ENCODE results near the gene BCAS1. TPM values are rescaled to one million over a fixed set of nuclear protein-coding genes. Genes with fewer than 3 reads are reported as not detected.

BCAS1 gene
- polyA plus RNA-seq, 3 donors from 2014 or later = 0.56 to 0.57 TPM; not detected in 1

GRCh38 chr20:54094268-54094580, 23.8 kb upstream of the BCAS1 start:
- Mint-ChIP-seq H3K4me3 (no peak overlapping the region), H3K27me3 (ENCODE audit: low read depth in 3 of 3) (peaks cover 0 to 10% (median 0%) of the 10 kb centered on the region in 3 donors), H3K4me1 (peaks cover 4 to 7% of the 10 kb centered on the region in 2 donors), H3K27ac (no peak overlapping the region), H3K9me3 (no peaks in the 10 kb centered on the region), H3K36me3 (peaks cover 0 to 4% (median 0%) of the 10 kb centered on the region in 3 donors)
- DNase-seq = no peak

- DNase-seq = no peak
- H3K9me3 Mint-ChIP-seq = no peaks in the 10 kb centered on the region
- H3K27me3 Mint-ChIP-seq (ENCODE audit: low read depth in 3 of 3) = peaks cover 0 to 7% (median 0%) of the 10 kb centered on the region in 3 donors
- no peak overlapping the region for H3K27ac Mint-ChIP-seq
- peaks cover 4 to 7% of the 10 kb centered on the region in 2 donors for H3K4me1 Mint-ChIP-seq
- H3K4me3 Mint-ChIP-seq = no peak overlapping the region
- H3K36me3 Mint-ChIP-seq = peaks cover 0 to 4% (median 0%) of the 10 kb centered on the region in 3 donors
Observed at GRCh38 chr20:54093423-54094267, 23.3 kb upstream of the BCAS1 start.

DNA sequence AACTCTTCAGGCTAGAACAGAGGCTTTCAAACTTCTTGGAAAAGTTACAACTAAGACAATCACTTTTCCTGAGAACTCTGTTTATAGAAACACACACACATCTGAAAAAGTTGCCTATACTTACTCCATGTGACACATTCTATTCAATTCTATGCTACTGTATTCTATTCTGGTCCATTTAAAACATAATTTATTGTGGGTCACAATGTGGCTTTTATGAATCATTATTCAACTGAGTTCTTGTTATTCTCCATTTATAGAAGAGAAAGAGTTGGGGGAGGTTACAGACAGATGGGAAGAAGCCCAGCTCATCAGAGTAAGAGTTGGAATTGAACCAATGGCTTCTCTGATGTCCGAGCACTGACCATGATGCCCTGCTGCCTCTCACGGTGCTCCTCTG, 21.6 kb upstream of the BCAS1 start:
- H3K36me3 Mint-ChIP-seq = peaks cover 0 to 4% (median 0%) of the 10 kb centered on the region in 3 donors

GRCh38 chr20:54091120-54091480, 20.7 kb upstream of the BCAS1 start:
- H3K36me3 Mint-ChIP-seq = peaks cover 0 to 4% (median 0%) of the 10 kb centered on the region in 3 donors
- H3K4me1 Mint-ChIP-seq = no peaks in the 10 kb centered on the region
- peaks cover 0 to 2% (median 0%) of the 10 kb centered on the region in 3 donors for H3K27me3 Mint-ChIP-seq (ENCODE audit: low read depth in 3 of 3)
- no peaks in the 10 kb centered on the region for H3K9me3 Mint-ChIP-seq
- DNase-seq = no peak
- no peak overlapping the region for H3K4me3 Mint-ChIP-seq
- no peak overlapping the region for H3K27ac Mint-ChIP-seq

More for the DNA sequence above, 21.6 kb upstream of the BCAS1 start:
- DNase-seq = no peak
- peaks cover 0 to 2% (median 0%) of the 10 kb centered on the region in 3 donors for H3K27me3 Mint-ChIP-seq (ENCODE audit: low read depth in 3 of 3)
- no peaks in the 10 kb centered on the region for H3K9me3 Mint-ChIP-seq
- H3K27ac Mint-ChIP-seq = no peak overlapping the region
- no peak overlapping the region for H3K4me3 Mint-ChIP-seq
- H3K4me1 Mint-ChIP-seq = peaks cover 4 to 7% of the 10 kb centered on the region in 2 donors

DNA sequence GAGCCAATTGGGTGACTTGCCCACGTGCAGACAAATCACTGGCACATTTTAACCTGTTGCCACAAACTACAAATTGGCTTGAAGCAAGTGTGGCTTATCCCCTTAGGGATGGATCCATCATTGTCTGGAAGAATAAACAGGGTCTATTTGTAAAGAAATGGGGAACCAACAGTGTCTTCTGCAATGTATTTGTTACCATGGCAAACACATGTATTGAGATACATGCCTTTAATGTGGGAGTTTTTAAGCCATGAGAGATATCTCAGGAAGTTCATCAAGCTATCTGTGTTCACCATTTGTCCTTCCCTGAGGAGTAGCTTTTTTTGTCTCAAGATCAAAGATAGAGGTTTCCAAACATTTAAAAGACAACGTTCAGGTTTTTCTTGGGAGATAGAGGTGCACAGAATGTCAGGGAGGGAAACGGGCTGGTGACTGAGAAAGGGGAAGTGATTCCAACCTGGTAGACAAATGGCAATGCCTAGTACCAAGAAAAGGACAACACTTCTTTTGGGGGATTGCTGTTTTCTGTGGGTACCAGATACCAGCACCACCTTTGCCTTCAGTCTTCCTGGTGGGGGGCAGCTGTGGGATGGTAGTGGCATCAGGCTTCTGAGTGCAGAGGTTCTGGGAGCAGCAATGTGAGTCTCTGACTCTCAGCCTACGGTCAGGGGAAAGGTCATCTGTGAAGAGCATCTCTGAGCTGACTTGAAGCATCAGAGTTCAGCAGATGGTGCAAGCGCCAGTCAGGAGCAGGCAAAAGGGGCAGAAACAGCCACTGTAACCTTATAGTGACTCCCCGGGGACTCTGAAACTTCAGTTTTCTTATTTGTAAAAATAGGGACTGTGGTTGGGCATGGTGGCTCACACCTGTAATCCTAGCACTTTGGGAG, 20.1 kb upstream of the BCAS1 start:
- H3K27ac Mint-ChIP-seq = no peak overlapping the region
- DNase-seq = no peak
- no peak overlapping the region for H3K4me3 Mint-ChIP-seq
- peaks cover 0 to 2% (median 0%) of the 10 kb centered on the region in 3 donors for H3K27me3 Mint-ChIP-seq (ENCODE audit: low read depth in 3 of 3)
- H3K4me1 Mint-ChIP-seq = no peaks in the 10 kb centered on the region
- H3K9me3 Mint-ChIP-seq = no peaks in the 10 kb centered on the region
- peaks cover 0 to 4% (median 0%) of the 10 kb centered on the region in 3 donors for H3K36me3 Mint-ChIP-seq

DNA sequence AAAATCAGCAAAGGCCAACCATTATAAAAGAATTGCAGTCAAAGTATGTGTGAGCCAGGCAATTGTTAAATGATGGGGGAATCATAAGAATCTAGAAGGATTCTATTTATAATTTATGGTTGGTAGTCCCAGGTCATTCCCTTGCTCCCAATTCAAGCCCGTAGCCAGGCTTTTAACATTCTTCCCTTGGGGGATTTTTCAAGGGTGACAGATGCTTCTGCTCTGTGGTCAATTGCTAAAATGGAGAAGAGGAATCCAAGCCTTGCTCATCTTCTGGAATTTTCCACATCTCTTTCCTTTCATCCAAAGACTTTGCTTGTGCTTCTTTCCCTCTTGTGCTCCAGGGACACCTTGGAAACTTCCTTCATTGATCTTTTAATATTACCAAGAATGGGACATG, 18.0 kb upstream of the BCAS1 start:
- peaks cover 0 to 10% (median 0%) of the 10 kb centered on the region in 3 donors for H3K36me3 Mint-ChIP-seq
- no peak overlapping the region for H3K27ac Mint-ChIP-seq
- no peak for DNase-seq
- H3K4me1 Mint-ChIP-seq = no peaks in the 10 kb centered on the region
- H3K9me3 Mint-ChIP-seq = peaks cover 0 to 1% (median 0%) of the 10 kb centered on the region in 6 donors
- H3K27me3 Mint-ChIP-seq (ENCODE audit: low read depth in 3 of 3) = peaks cover 0 to 4% (median 0%) of the 10 kb centered on the region in 3 donors
- no peak overlapping the region for H3K4me3 Mint-ChIP-seq

DNA sequence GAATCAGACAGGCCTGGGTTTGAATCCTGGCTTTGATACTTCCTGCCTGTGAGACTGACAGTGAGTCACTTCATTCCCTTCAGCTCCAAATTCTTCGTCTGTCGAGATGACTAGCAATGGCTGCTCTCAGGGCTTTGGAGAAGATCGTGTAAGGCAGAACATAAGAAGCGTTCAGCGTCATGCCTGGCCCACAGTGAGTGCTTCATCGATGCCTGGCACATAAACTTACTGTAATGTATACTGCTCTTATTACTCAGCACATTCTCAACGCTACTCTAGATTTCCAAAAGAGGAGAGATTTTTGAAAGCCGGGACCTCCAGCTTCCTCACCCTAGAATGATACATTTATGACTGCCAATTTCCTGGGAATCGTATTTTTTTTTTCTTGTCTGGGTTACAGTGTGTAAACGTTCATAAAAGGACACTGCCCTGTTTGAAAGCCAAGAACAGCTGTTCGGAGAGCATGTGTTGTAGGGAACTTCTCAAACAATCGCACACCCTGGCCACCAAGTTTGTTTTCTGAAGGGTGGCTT, 16.2 kb upstream of the BCAS1 start:
- no peak for DNase-seq
- Mint-ChIP-seq H3K4me1 (peaks cover 2 to 11% of the 10 kb centered on the region in 2 donors), H3K36me3 (peaks cover 0 to 8% (median 0%) of the 10 kb centered on the region in 3 donors), H3K9me3 (peaks cover 0 to 1% (median 0%) of the 10 kb centered on the region in 6 donors), H3K4me3 (no peak overlapping the region), H3K27ac (no peak overlapping the region), H3K27me3 (ENCODE audit: low read depth in 3 of 3) (peaks cover 0 to 2% (median 0%) of the 10 kb centered on the region in 3 donors)

DNA sequence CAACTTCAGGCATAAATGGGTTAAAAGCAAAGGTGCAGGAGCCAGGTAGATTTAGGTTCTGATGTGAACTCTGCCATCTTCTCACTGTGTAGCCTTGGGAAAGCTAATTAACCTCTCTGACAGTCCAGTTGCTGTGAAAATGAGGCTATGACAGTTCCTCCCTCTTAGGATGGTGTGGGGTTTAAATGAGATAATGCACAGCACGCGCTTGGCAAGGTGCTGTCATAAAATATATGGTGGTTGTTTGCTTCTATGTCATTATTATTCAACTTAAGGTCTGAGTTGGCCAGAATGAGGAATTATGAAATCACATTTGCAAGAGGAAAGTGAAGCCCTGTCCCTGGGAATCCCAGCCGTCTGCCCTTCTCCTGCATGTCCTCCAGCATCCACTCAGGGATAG, 15.5 kb upstream of the BCAS1 start:
- H3K27ac Mint-ChIP-seq = no peak overlapping the region
- H3K4me3 Mint-ChIP-seq = no peak overlapping the region
- H3K27me3 Mint-ChIP-seq (ENCODE audit: low read depth in 3 of 3) = peaks cover 0 to 2% (median 0%) of the 10 kb centered on the region in 3 donors

DNA sequence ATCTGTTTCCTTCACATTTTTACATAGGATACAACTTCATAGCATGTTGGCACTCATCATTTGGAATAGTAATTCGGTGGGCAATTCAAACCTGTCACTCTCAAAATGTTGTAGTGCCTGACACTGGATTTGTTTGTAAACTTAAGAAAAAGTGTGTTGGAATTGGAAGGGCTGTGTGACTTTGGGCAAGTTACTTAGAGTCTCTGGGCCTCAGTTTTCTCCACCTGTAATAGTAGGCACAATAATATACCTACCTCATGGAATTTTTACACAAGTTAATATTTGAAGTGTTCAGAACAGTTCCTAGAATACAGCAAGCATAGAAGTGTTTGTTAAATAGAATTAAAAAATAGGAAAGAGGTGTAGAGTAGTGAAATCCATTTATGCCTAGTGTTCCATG, 15.0 kb upstream of the BCAS1 start:
- no peak for DNase-seq
- Mint-ChIP-seq H3K9me3 (peaks cover 0 to 1% (median 0%) of the 10 kb centered on the region in 6 donors), H3K27ac (no peak overlapping the region), H3K4me1 (peaks cover 10 to 19% of the 10 kb centered on the region in 2 donors), H3K27me3 (ENCODE audit: low read depth in 3 of 3) (peaks cover 0 to 2% (median 0%) of the 10 kb centered on the region in 3 donors), H3K36me3 (peaks cover 0 to 10% (median 0%) of the 10 kb centered on the region in 3 donors), H3K4me3 (no peak overlapping the region)

More for the DNA sequence above, 15.5 kb upstream of the BCAS1 start:
- H3K9me3 Mint-ChIP-seq = peaks cover 0 to 1% (median 0%) of the 10 kb centered on the region in 6 donors
- no peak for DNase-seq
- peaks cover 5 to 14% of the 10 kb centered on the region in 2 donors for H3K4me1 Mint-ChIP-seq
- H3K36me3 Mint-ChIP-seq = peaks cover 0 to 10% (median 0%) of the 10 kb centered on the region in 3 donors

- Mint-ChIP-seq H3K4me3 (no peak overlapping the region), H3K27me3 (ENCODE audit: low read depth in 3 of 3) (peaks cover 0 to 2% (median 0%) of the 10 kb centered on the region in 3 donors), H3K4me1 (peaks cover 13 to 23% of the 10 kb centered on the region in 2 donors), H3K36me3 (peaks cover 0 to 10% (median 0%) of the 10 kb centered on the region in 3 donors), H3K27ac (no peak overlapping the region), H3K9me3 (peaks cover 0 to 1% (median 0%) of the 10 kb centered on the region in 6 donors)
- DNase-seq = no peak
Observed at GRCh38 chr20:54084727-54085388, 14.5 kb upstream of the BCAS1 start.

DNA sequence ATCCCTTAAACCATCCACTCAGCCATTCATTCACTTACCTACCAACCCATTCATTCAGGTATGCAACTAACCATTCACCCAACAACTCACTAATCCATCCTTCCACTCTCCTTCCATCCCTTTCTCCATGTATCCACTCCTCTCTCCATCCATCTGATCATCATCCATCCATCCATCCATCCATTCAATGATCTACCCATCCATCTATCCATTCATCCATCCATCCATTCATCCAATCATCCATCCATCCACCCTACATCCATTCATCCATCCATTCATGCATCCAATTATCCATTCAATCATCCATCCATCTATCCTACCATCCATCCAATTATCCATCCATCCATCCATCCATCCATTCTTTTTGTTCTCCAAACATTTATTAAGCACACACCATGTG, 13.8 kb upstream of the BCAS1 start:
- H3K4me3 Mint-ChIP-seq = no peak overlapping the region
- H3K9me3 Mint-ChIP-seq = peaks cover 0 to 1% (median 0%) of the 10 kb centered on the region in 6 donors
- H3K4me1 Mint-ChIP-seq = peaks cover 15 to 30% of the 10 kb centered on the region in 2 donors
- peak overlapping the region in 1 of 6 donors; percentile 78 for H3K27ac Mint-ChIP-seq
- H3K27me3 Mint-ChIP-seq (ENCODE audit: low read depth in 3 of 3) = peaks cover 0 to 2% (median 0%) of the 10 kb centered on the region in 3 donors
- no peak for DNase-seq
- peaks cover 0 to 10% (median 0%) of the 10 kb centered on the region in 3 donors for H3K36me3 Mint-ChIP-seq

- peaks cover 0 to 10% (median 0%) of the 10 kb centered on the region in 3 donors for H3K36me3 Mint-ChIP-seq
- peaks cover 0 to 1% (median 0%) of the 10 kb centered on the region in 6 donors for H3K9me3 Mint-ChIP-seq
- no peak overlapping the region for H3K27ac Mint-ChIP-seq
- H3K4me1 Mint-ChIP-seq = peaks cover 22 to 37% of the 10 kb centered on the region in 2 donors
- H3K27me3 Mint-ChIP-seq (ENCODE audit: low read depth in 3 of 3) = peaks cover 0 to 2% (median 0%) of the 10 kb centered on the region in 3 donors
- DNase-seq = no peak
- no peak overlapping the region for H3K4me3 Mint-ChIP-seq
Observed at GRCh38 chr20:54083459-54083858, 13.1 kb upstream of the BCAS1 start.

DNA sequence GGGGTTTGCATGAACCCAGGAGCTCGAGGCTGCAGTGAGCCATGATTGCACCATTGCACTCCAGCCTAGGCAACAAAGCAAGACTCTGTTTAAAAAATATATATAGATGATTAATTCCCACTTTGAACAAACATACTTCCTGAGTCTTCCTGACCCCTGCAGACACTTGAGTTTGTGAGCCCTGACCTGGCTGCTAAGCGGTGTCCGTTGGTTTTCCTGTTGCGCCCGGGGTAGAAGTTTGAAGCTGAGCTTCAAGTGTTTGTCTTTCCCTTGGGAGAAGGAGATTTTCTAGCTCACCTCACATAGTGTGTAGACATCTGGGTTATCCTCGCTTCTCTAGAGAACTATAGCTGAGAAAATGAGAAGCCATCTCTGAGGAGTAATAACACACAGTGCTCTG, 11.7 kb upstream of the BCAS1 start:
- Mint-ChIP-seq H3K4me1 (peaks cover 35 to 51% of the 10 kb centered on the region in 2 donors), H3K27ac (peak overlapping the region in 1 of 6 donors; percentile 22), H3K9me3 (peaks cover 0 to 1% (median 0%) of the 10 kb centered on the region in 6 donors), H3K4me3 (no peak overlapping the region), H3K36me3 (peaks cover 0 to 10% (median 0%) of the 10 kb centered on the region in 3 donors), H3K27me3 (ENCODE audit: low read depth in 3 of 3) (peaks cover 0 to 4% (median 2%) of the 10 kb centered on the region in 3 donors)
- no peak for DNase-seq
